Sigmoid colon (tissue), 7 donors: ENCODE data around the gene GPR157. TPM values are rescaled to one million over a fixed set of nuclear protein-coding genes. Genes with fewer than 3 reads are reported as not detected.
"Not testable (repeated sequence)": the region's sequence is repeated elsewhere in the genome, so short reads cannot be mapped to it uniquely, and the experiment has no call there.

Experiments used
- DNase-seq: peaks from one replicate; pipeline ENCODE4 v3.0.0-alpha.2; 2019
- H3K27ac ChIP-seq, 4 donors: fragments of 200-600 bp; sonication (generic); one replicate each; pipeline ENCODE4 v1.5.1; 2016 to 2019; ENCODE audit warnings: mild to moderate bottlenecking in 1 of 4
- H3K27me3 ChIP-seq, 3 donors: fragments of 200-600 bp; sonication (generic); one replicate each; pipeline ENCODE4 v1.5.1; 2019; ENCODE audit warnings: mild to moderate bottlenecking in 1 of 3
- H3K36me3 ChIP-seq, 4 donors: fragments of 200-600 bp; sonication (generic); one replicate each; pipeline ENCODE4 v1.5.1; 2016 to 2019
- H3K4me1 ChIP-seq, 4 donors: fragments of 200-600 bp; sonication (generic); one replicate each; pipeline ENCODE4 v1.5.1; 2017 to 2019
- H3K4me3 ChIP-seq, 4 donors: fragments of 200-600 bp; sonication (generic); one replicate each; pipeline ENCODE4 v1.5.1; 2017 to 2019; ENCODE audit warnings: mild to moderate bottlenecking in 2 of 4, moderate library complexity in 1 of 4
- H3K9me3 ChIP-seq, 4 donors: fragments of 200-600 bp in 3 of 4; sonication (generic) in 3 of 4; one replicate each; pipeline versions ENCODE4 v1.5.1 to v1.6.1; 2013 to 2019
- CTCF ChIP-seq, 4 experiments: fragments of 450-650 bp in 3 of 4; fragments of 200-600 bp in 1 of 4; IDR thresholded peaks; one replicate each; pipeline ENCODE4 v1.5.1; 2016 to 2019; ENCODE audit warnings: antibody characterized with exemption in 4 of 4, mild to moderate bottlenecking in 3 of 4, moderate library complexity in 2 of 4
- EP300 ChIP-seq, 4 donors: sonication (generic); formaldehyde crosslinking; IDR thresholded peaks; one replicate each; pipeline ENCODE4 v1.6.1; 2017; ENCODE audit warnings: antibody characterized with exemption in 4 of 4
- POLR2A ChIP-seq, 2 donors: fragments of 450-650 bp; IDR thresholded peaks; one replicate each; pipeline ENCODE4 v1.6.1; 2016; ENCODE audit warnings: antibody characterized with exemption in 2 of 2, mild to moderate bottlenecking in 2 of 2, moderate library complexity in 2 of 2
- POLR2AphosphoS5 ChIP-seq, 4 donors: sonication (generic); formaldehyde crosslinking; IDR thresholded peaks; one replicate each; pipeline ENCODE4 v1.6.1; 2017; ENCODE audit warnings: antibody characterized with exemption in 4 of 4
- WGBS, 2 donors: extraction: QIAGEN DNeasy Blood & Tissue Kit; methylation state at CpG; one replicate each; pipeline ENCODE4 v1.1.7; 2013; 5-methylcytosine and 5-hydroxymethylcytosine counted together
- intact Hi-C: fragments of 100-400 bp; cut with DNase I; formaldehyde crosslinking; loops from one replicate; pipeline ENCODE4 v1.15.1; 2023
- polyA plus RNA-seq, 3 donors: library from polyadenylated mRNA; stranded (reverse); fragments of 200-250 nt; gene quantifications; one replicate each; pipeline ENCODE4 v1.2.3, GENCODE V29; 2013
- total RNA-seq, 4 donors: library from RNA; depleted of rRNA; stranded (reverse); fragments of >200 nt; gene quantifications; one replicate each; pipeline ENCODE4 v1.1.0, GENCODE V29; 2016
- donor health status: healthy with polysubstance abuse.
- donor health status: Bipolar disorder and iron deficiency.
- donor health status: healthy.

GPR157 gene
- total and polyA plus RNA-seq, 7 donors, result 0.92 to 3.7 (median 1.8) TPM

- H3K27me3 ChIP-seq, result no peaks in the 10 kb centered on the region
- H3K9me3 ChIP-seq, result no peaks in the 10 kb centered on the region
- peak overlapping the region in 3 of 4 donors; percentile 27 to 60 (median 43) for H3K27ac ChIP-seq
- no peak for DNase-seq
- peaks cover 0 to 12% (median 12%) of the 10 kb centered on the region in 4 donors for H3K4me1 ChIP-seq
- no peaks in the 10 kb centered on the region for H3K36me3 ChIP-seq
- H3K4me3 ChIP-seq, result no peak overlapping the region
- 93 to 96% methylated on average over 3 of the region's 3 CpGs for WGBS, 2 donors
- TF ChIP-seq EP300 (IDR thresholded peaks at IDR 0.05), result no peak
- no peak for TF ChIP-seq CTCF (IDR thresholded peaks at IDR 0.05)
- no peak for TF ChIP-seq POLR2A (IDR thresholded peaks at IDR 0.05)
- TF ChIP-seq POLR2AphosphoS5 (IDR thresholded peaks at IDR 0.05), result no peak
- intact Hi-C loops, result no loop called here
Measured at GRCh38 chr1:9149151-9149550, 20.2 kb upstream of the GPR157 start.

- TF ChIP-seq POLR2A (IDR thresholded peaks at IDR 0.05) (no peak), CTCF (IDR thresholded peaks at IDR 0.05) (no peak), POLR2AphosphoS5 (IDR thresholded peaks at IDR 0.05) (no peak)
- no peaks in the 10 kb centered on the region for H3K27me3 ChIP-seq
- 65 to 74% methylated on average over 8 of the region's 8 CpGs for WGBS, 2 donors
- no peak overlapping the region for H3K4me3 ChIP-seq
- H3K4me1 ChIP-seq, result peaks cover 0 to 12% (median 12%) of the 10 kb centered on the region in 4 donors
- no peak for DNase-seq
- no peaks in the 10 kb centered on the region for H3K9me3 ChIP-seq
- intact Hi-C loops, result no loop called here
- no peaks in the 10 kb centered on the region for H3K36me3 ChIP-seq
- no peak overlapping the region for H3K27ac ChIP-seq
Measured at GRCh38 chr1:9146156-9146555, 17.3 kb upstream of the GPR157 start.

- no peaks in the 10 kb centered on the region for H3K27me3 ChIP-seq
- peaks cover 0 to 12% (median 12%) of the 10 kb centered on the region in 4 donors for H3K4me1 ChIP-seq
- intact Hi-C loops, result no loop called here
- H3K4me3 ChIP-seq, result no peak overlapping the region
- 85 to 90% methylated on average over 5 of the region's 5 CpGs for WGBS, 2 donors
- DNase-seq, result no peak
- H3K36me3 ChIP-seq, result no peaks in the 10 kb centered on the region
- no peak overlapping the region for H3K27ac ChIP-seq
- no peaks in the 10 kb centered on the region for H3K9me3 ChIP-seq
- TF ChIP-seq EP300 (IDR thresholded peaks at IDR 0.05), result no peak
- no peak for TF ChIP-seq POLR2A (IDR thresholded peaks at IDR 0.05)
- no peak for TF ChIP-seq POLR2AphosphoS5 (IDR thresholded peaks at IDR 0.05)
- no peak for TF ChIP-seq CTCF (IDR thresholded peaks at IDR 0.05)
Measured at GRCh38 chr1:9145714-9146113, 16.8 kb upstream of the GPR157 start.

- no peaks in the 10 kb centered on the region for H3K27me3 ChIP-seq
- H3K27ac ChIP-seq, result no peak overlapping the region
- no peak for TF ChIP-seq POLR2A (IDR thresholded peaks at IDR 0.05)
- TF ChIP-seq EP300 (IDR thresholded peaks at IDR 0.05), result no peak
- no peak for TF ChIP-seq POLR2AphosphoS5 (IDR thresholded peaks at IDR 0.05)
- TF ChIP-seq CTCF (IDR thresholded peaks at IDR 0.05), result no peak
- H3K9me3 ChIP-seq, result no peaks in the 10 kb centered on the region
- DNase-seq, result no peak
- intact Hi-C loops, result no loop called here
- no peaks in the 10 kb centered on the region for H3K36me3 ChIP-seq
- no peak overlapping the region for H3K4me3 ChIP-seq
- H3K4me1 ChIP-seq, result peaks cover 0 to 11% (median 10%) of the 10 kb centered on the region in 4 donors
- WGBS, 2 donors, result 82 to 84% methylated on average over 17 of the region's 17 CpGs
Measured at GRCh38 chr1:9145021-9145668, 16.2 kb upstream of the GPR157 start.

- H3K27ac ChIP-seq, H3K4me1 ChIP-seq, H3K9me3 ChIP-seq, H3K36me3 ChIP-seq, H3K27me3 ChIP-seq, DNase-seq, H3K4me3 ChIP-seq, intact Hi-C loops: not testable (repeated sequence)
- 98% methylated on average over 7 of the region's 7 CpGs for WGBS, 2 donors
Measured at GRCh38 chr1:9144494-9144893, 15.6 kb upstream of the GPR157 start.
